HL-60 (cell line): Measurements from ENCODE around the gene LRMDA.

Experiments
- DNase-seq, 2 experiments: peaks; one replicate each; pipeline ENCODE4 v3.0.0-alpha.2; 2010 to 2020; ENCODE audit warnings: low read depth in 1 of 2, low spot score in 1 of 2
- H3K27ac ChIP-seq: fragments of 250-450 bp; sonication (Bioruptor Pico); replicated peaks from 2 replicates; pipeline ENCODE4 v1.5.1; 2020; ENCODE audit warnings: mild to moderate bottlenecking, moderate library complexity
- H3K27me3 ChIP-seq: fragments of 250-450 bp; sonication (Bioruptor Pico); 2 replicates; pipeline ENCODE4 v1.5.1; 2021; ENCODE audit warnings: mild to moderate bottlenecking, moderate library complexity; ENCODE audit not compliant: insufficient read depth, poor library complexity, severe bottlenecking
- H3K4me3 ChIP-seq: replicated peaks from 2 replicates; pipeline ENCODE4 v1.5.1; 2011; ENCODE audit warnings: mild to moderate bottlenecking, control low read depth, low read length; ENCODE audit not compliant: insufficient read depth
- CTCF ChIP-seq: IDR thresholded peaks from one replicate; pipeline ENCODE4 v1.5.1; 2011; ENCODE audit warnings: low read length, control low read depth, inconsistent platforms; ENCODE audit not compliant: insufficient read depth
- GABPA ChIP-seq: IDR thresholded peaks from 2 replicates; pipeline ENCODE4 v1.6.1; 2012; ENCODE audit warnings: low read depth
- POLR2AphosphoS5 ChIP-seq: IDR thresholded peaks from 2 replicates; pipeline ENCODE4 v1.6.1; 2012; ENCODE audit warnings: low read depth
- REST ChIP-seq: IDR thresholded peaks from 2 replicates; pipeline ENCODE4 v1.6.1; 2012; ENCODE audit warnings: low read depth; ENCODE audit not compliant: insufficient replicate concordance
- SPI1 ChIP-seq: IDR thresholded peaks from 2 replicates; pipeline ENCODE4 v1.6.1; 2012; ENCODE audit warnings: low read depth, mild to moderate bottlenecking, borderline replicate concordance

LRMDA gene

GRCh38 chr10:75681334-75681733, 249.9 kb downstream of the LRMDA start:
- TF ChIP-seq CTCF, result no peak
- TF ChIP-seq GABPA, result no peak
- TF ChIP-seq SPI1, result no peak
- no peak for TF ChIP-seq POLR2AphosphoS5
- no peak for TF ChIP-seq REST
- Histone ChIP-seq H3K27me3 (no peaks in the 10 kb centered on the region), H3K27ac (no peak overlapping the region), H3K4me3 (no peak overlapping the region)
- no peak for DNase-seq

- no peak overlapping the region for H3K4me3 ChIP-seq
- H3K27ac ChIP-seq, result no peak overlapping the region
- TF ChIP-seq CTCF (no peak), GABPA (no peak), SPI1 (no peak)
- H3K27me3 ChIP-seq, result no peaks in the 10 kb centered on the region
- DNase-seq, result no peak
Observed at GRCh38 chr10:75682649-75683557, 251.5 kb downstream of the LRMDA start.

GRCh38 chr10:75685187-75685586, 253.8 kb downstream of the LRMDA start:
- DNase-seq, result no peak
- no peak overlapping the region for H3K4me3 ChIP-seq
- H3K27me3 ChIP-seq, result no peaks in the 10 kb centered on the region
- no peak overlapping the region for H3K27ac ChIP-seq
- TF ChIP-seq CTCF, result no peak
- no peak for TF ChIP-seq POLR2AphosphoS5
- TF ChIP-seq SPI1, result no peak
- no peak for TF ChIP-seq REST
- TF ChIP-seq GABPA, result no peak
